K562 (cell line): ENCODE results near the gene STON2. TPM values are rescaled to one million over a fixed set of nuclear protein-coding genes. Genes with fewer than 3 reads are reported as not detected.

Experiments used
- CC2D1A ChIP-seq: fragments of 450-650 bp; IDR thresholded peaks from 2 replicates; pipeline ENCODE4 v1.6.1; 2017; ENCODE audit warnings: mild to moderate bottlenecking
- ESRRB ChIP-seq: fragments of 250-450 bp; sonication (Bioruptor Pico); IDR thresholded peaks from 2 replicates; pipeline ENCODE4 v1.5.0; 2020; ENCODE audit warnings: mild to moderate bottlenecking, moderate library complexity, borderline replicate concordance
- FOXP1 ChIP-seq: sonication (generic); formaldehyde crosslinking; IDR thresholded peaks from 2 replicates; pipeline ENCODE4 v1.8.0; 2022; ENCODE audit warnings: mild to moderate bottlenecking, missing genetic modification reagents
- GTF2A2 ChIP-seq: IDR thresholded peaks from 2 replicates; pipeline ENCODE4 v1.6.1; 2016; ENCODE audit warnings: mild to moderate bottlenecking, missing genetic modification characterization, missing compliant biosample characterization
- HINFP ChIP-seq: fragments of 450-650 bp; conservative IDR thresholded peaks from 2 replicates; pipeline ENCODE4 v1.6.1; 2016; ENCODE audit warnings: missing genetic modification characterization, low read depth, mild to moderate bottlenecking, control low read depth, missing compliant biosample characterization
- HNRNPL ChIP-seq: fragments of 200-400 bp; formaldehyde crosslinking; IDR thresholded peaks from 2 replicates; pipeline ENCODE4 v1.6.1; 2017; ENCODE audit warnings: low read depth, mild to moderate bottlenecking, low read length
- NONO ChIP-seq, 2 experiments: fragments of 200-400 bp in 1 of 2; fragments of 450-650 bp in 1 of 2; formaldehyde crosslinking in 1 of 2; IDR thresholded peaks; 2 replicates each; pipeline ENCODE4 v1.6.1; 2017; ENCODE audit warnings: low read depth in 2 of 2, mild to moderate bottlenecking in 2 of 2, moderate library complexity in 2 of 2, low read length in 1 of 2
- PPARD ChIP-seq: fragments of 250-450 bp; sonication (Bioruptor Pico); IDR thresholded peaks from 2 replicates; pipeline ENCODE4 v1.8.0; 2022; ENCODE audit warnings: inconsistent platforms, mild to moderate bottlenecking, moderate library complexity
- RBM15 ChIP-seq: fragments of 200-400 bp; formaldehyde crosslinking; IDR thresholded peaks from 2 replicates; pipeline ENCODE4 v1.6.1; 2018; ENCODE audit warnings: mild to moderate bottlenecking, low read length, moderate library complexity; ENCODE audit not compliant: insufficient read depth
- THRAP3 ChIP-seq: fragments of 450-650 bp; IDR thresholded peaks from 2 replicates; pipeline ENCODE4 v1.6.1; 2016; ENCODE audit warnings: mild to moderate bottlenecking, inconsistent platforms, borderline replicate concordance
- ZNF507 ChIP-seq: conservative IDR thresholded peaks from 2 replicates; pipeline ENCODE4 v1.6.1; 2017; ENCODE audit warnings: missing genetic modification characterization, missing compliant biosample characterization
- ZNF589 ChIP-seq: fragments of 200-800 bp; sonication (Bioruptor generic); IDR thresholded peaks from 2 replicates; pipeline ENCODE4 v1.6.1; 2016; ENCODE audit warnings: low read depth, missing genetic modification characterization, missing compliant biosample characterization
- ZSCAN32 ChIP-seq: fragments of 450-650 bp; formaldehyde crosslinking; IDR thresholded peaks from 2 replicates; pipeline ENCODE4 v1.4.0; 2020; ENCODE audit warnings: mild to moderate bottlenecking, moderate library complexity
- polyA plus RNA-seq, 8 experiments: library from polyadenylated mRNA; depleted of rRNA in 4 of 8; stranded (reverse) in 5 of 8; unstranded in 3 of 8; fragments of >200 nt; fragmentation: Nextera tagmentation in 2 of 8; fragmentation: Illumina TruSeq in 1 of 8; extraction: Ambion mirVana in 2 of 8; extraction: Trizol in 1 of 8; gene quantifications; 2 replicates each; pipeline versions ENCODE4 v1.2.1 to v1.2.3, GENCODE V29; 2011 to 2014; ENCODE audit warnings: inconsistent platforms in 1 of 8, missing spikeins in 1 of 8
- total RNA-seq, 7 experiments: library from RNA; depleted of rRNA in 6 of 7; stranded (reverse); fragments of >200 nt in 6 of 7; fragmentation: Illumina TruSeq in 2 of 7; extraction: Trizol in 2 of 7; gene quantifications; 2 replicates each; pipeline versions ENCODE4 v1.2.1 to v1.2.3, GENCODE V29; 2011 to 2021; ENCODE audit warnings: low replicate concordance in 1 of 7
- TF ChIP-seq, protein P1 (sequence below): fragments of 450-650 bp; formaldehyde crosslinking; IDR thresholded peaks from 2 replicates; pipeline ENCODE4 v1.4.0; 2020; ENCODE audit warnings: mild to moderate bottlenecking, moderate library complexity
- TF ChIP-seq, protein P2 (sequence below), 2 experiments: fragments of 450-650 bp; IDR thresholded peaks; 2 replicates each; pipeline ENCODE4 v1.6.1; 2018; ENCODE audit warnings: mild to moderate bottlenecking in 2 of 2, low read depth in 1 of 2; ENCODE audit not compliant: partially characterized antibody in 2 of 2
- TF ChIP-seq, protein P3 (sequence below): fragments of 450-650 bp; formaldehyde crosslinking; IDR thresholded peaks from 2 replicates; pipeline ENCODE4 v1.4.0; 2020; ENCODE audit warnings: mild to moderate bottlenecking, mixed read lengths
- TF ChIP-seq, protein P4 (sequence below): sonication (generic); formaldehyde crosslinking; IDR thresholded peaks from 2 replicates; pipeline ENCODE4 v1.8.1; 2023; ENCODE audit warnings: mild to moderate bottlenecking, missing genetic modification reagents

STON2 gene
- total and polyA plus RNA-seq, 9 of the 15 experiments (the other 6 are each of a cell fraction or from before 2014, with no cell fraction given) = 7.8 to 99.3 (median 53.5) TPM

DNA sequence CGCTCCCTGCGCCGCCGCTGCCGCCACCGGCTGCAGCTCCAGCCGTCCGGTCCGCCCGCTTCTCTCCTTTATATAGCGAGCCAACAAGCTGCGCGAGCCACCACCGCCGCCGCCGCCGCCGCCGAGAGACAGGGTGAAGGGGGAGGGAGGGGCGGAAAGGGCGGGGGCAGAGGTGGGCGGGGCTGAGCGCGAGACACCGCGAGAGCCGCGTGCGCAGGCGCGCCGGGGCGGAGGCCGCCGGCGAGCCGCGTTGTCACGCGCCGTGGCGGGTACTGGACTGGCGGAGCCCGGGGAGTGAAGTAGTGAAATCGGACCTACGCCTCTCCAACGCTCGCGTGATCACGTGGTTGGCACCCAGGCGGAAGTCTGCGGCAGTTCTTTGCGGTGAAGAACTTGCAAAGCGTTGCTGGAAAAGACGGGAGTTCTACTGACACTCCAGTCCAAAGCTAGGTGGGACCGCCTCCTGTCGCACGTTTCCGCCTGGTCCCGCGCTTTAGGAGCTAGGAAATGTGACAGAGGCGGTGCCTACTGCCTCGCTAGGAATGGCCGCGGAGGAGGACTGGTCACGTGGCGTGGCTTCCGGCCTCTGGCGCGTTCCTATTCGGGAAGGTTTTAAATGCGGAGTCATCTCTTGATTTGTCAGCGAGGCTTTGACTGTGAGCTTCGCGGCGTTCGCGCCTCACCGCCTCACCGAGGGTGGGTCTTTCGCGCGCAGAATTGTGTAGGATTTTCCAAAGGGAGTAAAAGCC, 179.1 kb downstream of the STON2 start, which contains the start of gene GTF2A1 (continued):
- TF ChIP-seq, protein P1, sequence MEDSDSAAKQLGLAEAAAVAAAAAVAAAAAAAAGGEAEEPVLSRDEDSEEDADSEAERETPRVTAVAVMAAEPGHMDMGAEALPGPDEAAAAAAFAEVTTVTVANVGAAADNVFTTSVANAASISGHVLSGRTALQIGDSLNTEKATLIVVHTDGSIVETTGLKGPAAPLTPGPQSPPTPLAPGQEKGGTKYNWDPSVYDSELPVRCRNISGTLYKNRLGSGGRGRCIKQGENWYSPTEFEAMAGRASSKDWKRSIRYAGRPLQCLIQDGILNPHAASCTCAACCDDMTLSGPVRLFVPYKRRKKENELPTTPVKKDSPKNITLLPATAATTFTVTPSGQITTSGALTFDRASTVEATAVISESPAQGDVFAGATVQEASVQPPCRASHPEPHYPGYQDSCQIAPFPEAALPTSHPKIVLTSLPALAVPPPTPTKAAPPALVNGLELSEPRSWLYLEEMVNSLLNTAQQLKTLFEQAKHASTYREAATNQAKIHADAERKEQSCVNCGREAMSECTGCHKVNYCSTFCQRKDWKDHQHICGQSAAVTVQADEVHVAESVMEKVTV (CRISPR knock-in tag) = no peak
- TF ChIP-seq HNRNPL = no peak
- TF ChIP-seq ESRRB = no peak
- no peak for TF ChIP-seq HINFP (tag)
- TF ChIP-seq GTF2A2 (tag) = no peak; the same call in 1 of the 2 replicates
- no peak for TF ChIP-seq THRAP3
- no peak for TF ChIP-seq PPARD (CRISPR knock-in tag)
- TF ChIP-seq RBM15 = no peak
- TF ChIP-seq, protein P2, sequence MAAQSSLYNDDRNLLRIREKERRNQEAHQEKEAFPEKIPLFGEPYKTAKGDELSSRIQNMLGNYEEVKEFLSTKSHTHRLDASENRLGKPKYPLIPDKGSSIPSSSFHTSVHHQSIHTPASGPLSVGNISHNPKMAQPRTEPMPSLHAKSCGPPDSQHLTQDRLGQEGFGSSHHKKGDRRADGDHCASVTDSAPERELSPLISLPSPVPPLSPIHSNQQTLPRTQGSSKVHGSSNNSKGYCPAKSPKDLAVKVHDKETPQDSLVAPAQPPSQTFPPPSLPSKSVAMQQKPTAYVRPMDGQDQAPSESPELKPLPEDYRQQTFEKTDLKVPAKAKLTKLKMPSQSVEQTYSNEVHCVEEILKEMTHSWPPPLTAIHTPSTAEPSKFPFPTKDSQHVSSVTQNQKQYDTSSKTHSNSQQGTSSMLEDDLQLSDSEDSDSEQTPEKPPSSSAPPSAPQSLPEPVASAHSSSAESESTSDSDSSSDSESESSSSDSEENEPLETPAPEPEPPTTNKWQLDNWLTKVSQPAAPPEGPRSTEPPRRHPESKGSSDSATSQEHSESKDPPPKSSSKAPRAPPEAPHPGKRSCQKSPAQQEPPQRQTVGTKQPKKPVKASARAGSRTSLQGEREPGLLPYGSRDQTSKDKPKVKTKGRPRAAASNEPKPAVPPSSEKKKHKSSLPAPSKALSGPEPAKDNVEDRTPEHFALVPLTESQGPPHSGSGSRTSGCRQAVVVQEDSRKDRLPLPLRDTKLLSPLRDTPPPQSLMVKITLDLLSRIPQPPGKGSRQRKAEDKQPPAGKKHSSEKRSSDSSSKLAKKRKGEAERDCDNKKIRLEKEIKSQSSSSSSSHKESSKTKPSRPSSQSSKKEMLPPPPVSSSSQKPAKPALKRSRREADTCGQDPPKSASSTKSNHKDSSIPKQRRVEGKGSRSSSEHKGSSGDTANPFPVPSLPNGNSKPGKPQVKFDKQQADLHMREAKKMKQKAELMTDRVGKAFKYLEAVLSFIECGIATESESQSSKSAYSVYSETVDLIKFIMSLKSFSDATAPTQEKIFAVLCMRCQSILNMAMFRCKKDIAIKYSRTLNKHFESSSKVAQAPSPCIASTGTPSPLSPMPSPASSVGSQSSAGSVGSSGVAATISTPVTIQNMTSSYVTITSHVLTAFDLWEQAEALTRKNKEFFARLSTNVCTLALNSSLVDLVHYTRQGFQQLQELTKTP (IDR thresholded peaks at IDR 0.05; ENCODE audit: low read depth in 1 of 2, partially characterized antibody in 2 of 2) = peak; percentile 17 to 65
- TF ChIP-seq, protein P3, sequence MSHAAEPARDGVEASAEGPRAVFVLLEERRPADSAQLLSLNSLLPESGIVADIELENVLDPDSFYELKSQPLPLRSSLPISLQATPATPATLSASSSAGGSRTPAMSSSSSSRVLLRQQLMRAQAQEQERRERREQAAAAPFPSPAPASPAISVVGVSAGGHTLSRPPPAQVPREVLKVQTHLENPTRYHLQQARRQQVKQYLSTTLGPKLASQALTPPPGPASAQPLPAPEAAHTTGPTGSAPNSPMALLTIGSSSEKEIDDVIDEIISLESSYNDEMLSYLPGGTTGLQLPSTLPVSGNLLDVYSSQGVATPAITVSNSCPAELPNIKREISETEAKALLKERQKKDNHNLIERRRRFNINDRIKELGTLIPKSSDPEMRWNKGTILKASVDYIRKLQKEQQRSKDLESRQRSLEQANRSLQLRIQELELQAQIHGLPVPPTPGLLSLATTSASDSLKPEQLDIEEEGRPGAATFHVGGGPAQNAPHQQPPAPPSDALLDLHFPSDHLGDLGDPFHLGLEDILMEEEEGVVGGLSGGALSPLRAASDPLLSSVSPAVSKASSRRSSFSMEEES (CRISPR knock-in tag) = peak; percentile 97
- peak in 1 of 2 experiments; percentile 99; a peak in 2 of 4 replicates for TF ChIP-seq NONO (IDR thresholded peaks at IDR 0.05; ENCODE audit: low read depth in 2 of 2, low read length in 1 of 2)
- peak; percentile 64; the same call in 1 of the 2 replicates for TF ChIP-seq CC2D1A
- TF ChIP-seq, protein P4, sequence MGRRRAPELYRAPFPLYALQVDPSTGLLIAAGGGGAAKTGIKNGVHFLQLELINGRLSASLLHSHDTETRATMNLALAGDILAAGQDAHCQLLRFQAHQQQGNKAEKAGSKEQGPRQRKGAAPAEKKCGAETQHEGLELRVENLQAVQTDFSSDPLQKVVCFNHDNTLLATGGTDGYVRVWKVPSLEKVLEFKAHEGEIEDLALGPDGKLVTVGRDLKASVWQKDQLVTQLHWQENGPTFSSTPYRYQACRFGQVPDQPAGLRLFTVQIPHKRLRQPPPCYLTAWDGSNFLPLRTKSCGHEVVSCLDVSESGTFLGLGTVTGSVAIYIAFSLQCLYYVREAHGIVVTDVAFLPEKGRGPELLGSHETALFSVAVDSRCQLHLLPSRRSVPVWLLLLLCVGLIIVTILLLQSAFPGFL (CRISPR knock-in tag) = no peak
- no peak for TF ChIP-seq ZSCAN32 (CRISPR knock-in tag)
- TF ChIP-seq ZNF589 (CRISPR knock-in tag) = no peak
- TF ChIP-seq ZNF507 (tag) = no peak
- TF ChIP-seq FOXP1 (CRISPR knock-in tag) = peak; percentile 66; the same call in 1 of the 2 replicates
